Activated CD4-positive, alpha-beta T cell treated with anti-CD3 and anti-CD28 coated beads, Interleukin-2, amount 50 U/mL, for 48 hours (primary cell): Measurements from ENCODE around the gene RPS2.
A peak's percentile ranks its signal among the peaks of the same experiment; 100 is the strongest.
"Not testable (repeated sequence)": the region's sequence is repeated elsewhere in the genome, so short reads cannot be mapped to it uniquely, and the experiment has no call there.

ENCODE experiments used
- DNase-seq, 2 experiments: peaks; one replicate each; pipeline ENCODE4 v3.0.0-alpha.2; 2020

Gene RPS2

DNA sequence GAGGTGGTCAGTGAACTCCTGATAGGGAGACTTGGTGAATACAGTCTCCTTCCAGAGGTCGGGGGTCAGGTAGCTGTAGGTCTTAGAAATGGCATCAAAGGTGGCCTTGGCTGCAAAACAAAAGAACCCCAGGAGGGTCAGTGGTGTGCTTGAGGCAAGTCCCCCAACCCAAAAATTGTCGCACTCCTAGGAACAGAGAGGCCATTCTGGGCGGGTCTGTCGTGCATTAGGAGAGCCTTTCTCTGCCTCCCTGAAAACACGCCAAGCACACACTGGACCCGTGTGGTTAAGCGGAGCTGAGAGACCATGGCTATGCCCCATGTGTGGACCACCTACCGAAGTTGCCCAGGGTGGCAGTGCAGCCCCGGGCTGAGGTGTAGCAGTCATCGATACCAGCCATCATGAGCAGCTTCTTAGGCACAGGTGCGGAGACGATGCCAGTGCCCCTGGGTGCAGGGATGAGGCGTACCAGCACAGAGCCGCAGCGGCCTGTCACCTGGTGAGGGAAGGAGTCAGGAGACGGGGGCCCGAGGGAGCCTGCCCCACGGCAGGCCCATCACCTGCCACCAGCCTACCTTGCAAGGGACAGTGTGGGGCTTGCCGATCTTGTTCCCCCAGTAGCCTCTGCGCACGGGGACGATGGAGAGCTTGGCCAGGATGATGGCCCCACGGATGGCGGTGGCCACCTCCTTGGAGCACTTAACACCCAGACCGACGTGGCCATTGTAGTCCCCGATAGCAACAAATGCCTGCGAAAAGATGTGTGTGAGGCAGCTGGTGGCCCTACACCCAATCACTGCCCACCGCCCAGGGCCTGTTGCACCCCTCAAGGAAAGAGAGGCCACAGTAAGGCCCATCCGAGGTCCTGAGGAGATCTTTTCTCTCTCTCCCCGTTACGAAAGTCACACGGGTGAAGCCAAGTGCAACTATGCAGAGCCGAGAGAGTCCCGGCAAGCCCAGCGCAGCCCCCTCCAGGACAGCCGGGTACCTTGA is 2.2 kb downstream of the RPS2 start:
- peak in 1 of 2 experiments; percentile 17 for DNase-seq

DNA sequence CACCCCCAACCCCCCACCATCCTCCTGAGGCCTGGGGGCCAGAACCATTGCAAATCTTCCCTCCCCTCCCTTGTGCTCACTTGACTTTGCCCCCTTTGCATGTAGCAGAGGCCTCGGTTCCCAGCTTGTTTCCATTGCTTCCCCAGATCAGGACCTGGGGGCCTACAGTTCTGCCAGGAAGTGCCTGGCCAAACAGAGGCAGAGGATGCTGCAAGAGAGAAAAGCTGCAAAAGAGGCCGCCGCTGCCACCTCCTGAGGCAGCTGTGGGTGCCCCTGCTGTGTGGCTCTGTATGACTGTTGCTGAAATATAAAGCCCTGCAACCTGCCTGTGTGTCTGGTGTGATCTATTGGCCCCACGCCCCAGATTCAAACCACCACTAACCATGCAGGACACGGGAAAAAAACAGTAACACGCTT is 3.0 kb downstream of the RPS2 start:
- peak; percentile 45 to 53 for DNase-seq

DNA sequence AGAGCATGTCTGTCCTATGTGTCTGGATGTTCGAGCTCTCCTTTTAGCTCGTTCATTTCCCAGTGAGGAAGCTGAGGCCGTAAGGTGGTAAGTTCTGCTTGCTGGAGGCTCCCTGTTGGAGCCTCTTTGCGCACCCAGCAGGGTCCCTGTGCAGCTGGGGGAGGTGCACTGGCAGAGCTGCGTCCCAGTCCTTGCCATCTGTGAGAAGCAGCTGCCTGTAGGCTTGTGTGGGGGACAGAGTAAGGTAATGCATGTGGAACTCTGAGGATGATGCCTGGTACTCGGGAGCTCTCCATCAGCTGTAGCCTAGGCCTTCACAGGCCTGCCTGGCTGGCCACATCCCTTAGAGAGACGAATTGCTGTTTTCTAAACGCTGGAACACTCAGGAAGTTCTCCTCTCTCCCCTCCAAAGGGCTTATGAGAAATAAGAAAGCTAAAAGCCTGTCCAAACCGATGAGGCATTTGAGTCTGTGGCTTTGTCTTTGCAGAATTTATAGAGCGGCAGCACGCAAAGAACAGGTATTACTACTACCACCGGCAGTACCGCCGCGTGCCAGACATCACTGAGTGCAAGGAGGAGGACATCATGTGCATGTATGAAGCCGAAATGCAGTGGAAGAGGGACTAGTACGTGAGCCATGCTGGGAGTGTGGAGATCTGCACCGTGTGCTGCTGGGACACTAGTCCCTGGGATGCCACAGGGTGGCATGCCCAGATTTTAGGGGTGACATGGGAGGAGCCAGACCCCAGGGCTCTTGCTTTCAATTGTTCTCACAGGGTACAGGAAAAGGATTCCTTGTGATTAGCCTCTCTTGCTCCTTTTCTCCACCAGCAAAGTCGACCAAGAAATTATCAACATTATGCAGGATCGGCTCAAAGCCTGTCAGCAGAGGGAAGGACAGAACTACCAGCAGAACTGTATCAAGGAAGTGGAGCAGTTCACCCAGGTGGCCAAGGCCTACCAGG is 3.7 kb downstream of the RPS2 start:
- peak; percentile 66 to 71 for DNase-seq

DNA sequence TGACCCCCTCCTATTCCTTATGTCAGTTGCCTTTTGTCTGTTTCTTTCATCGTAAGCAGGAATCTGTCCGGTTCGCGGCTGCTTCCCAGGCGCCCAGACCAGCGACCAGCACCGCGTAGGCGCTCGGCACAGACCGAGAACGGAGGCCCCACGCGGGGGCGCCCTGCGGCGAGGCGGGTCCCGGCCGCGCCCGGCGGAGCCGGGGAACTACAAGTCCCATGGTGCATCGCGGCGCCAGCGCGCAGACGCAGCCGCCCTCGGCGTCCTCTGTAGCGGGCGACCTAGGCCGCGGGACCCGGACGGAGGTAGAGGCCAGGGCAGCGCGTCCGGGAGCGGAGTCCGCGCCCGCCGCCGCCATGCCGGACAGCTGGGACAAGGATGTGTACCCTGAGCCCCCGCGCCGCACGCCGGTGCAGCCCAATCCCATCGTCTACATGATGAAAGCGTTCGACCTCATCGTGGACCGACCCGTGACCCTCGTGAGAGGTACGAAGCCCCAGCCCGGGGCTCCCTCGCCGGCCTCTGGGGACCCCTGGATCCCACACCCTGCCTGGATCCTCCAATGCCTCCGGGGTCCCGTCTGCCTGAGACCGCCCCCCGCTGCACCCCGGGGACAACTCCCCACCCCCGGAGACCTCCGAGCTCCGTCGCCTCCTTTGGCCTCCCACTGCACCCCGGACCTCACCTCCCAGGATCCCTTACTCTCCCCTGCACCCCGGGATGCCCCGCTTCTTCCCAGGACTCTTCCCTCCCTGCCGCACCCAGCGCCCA is 5.2 kb downstream of the RPS2 start, which contains the start of gene NDUFB10:
Gene NDUFB10, plus strand, starts transcription at position 270 of the 771 bp plus-strand sequence. Its CDS starts 87 bp downstream, at position 357.
- DNase-seq: peak; percentile 93 to 94

DNA sequence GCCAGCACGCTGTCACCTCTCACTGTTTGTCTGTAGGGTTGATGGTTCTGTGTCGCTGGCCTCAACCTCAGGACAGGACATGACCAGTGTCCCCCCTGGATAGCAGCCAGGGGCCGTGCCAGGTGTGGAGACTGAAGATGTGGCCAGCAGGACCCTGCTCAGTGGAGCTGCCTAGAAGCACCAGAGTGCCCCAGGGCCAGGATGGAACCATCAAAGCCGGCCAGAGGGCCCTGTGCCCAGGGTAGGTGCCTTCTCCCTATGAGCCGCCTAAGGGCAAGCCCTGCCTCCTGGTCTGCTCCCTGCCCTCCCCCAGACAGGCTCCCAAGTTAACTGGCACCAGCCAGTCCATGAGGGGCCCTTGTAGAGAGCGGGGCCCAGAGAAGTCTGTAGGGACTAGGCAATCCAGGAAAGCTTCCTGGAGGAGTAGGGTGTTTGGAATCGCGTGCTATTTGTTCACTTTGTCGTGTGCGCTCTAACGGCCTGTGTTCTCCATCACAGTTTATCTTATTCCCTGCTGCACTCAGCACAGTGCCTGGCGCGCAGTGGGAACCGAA is 5.8 kb downstream of the RPS2 start:
- no peak for DNase-seq

DNA sequence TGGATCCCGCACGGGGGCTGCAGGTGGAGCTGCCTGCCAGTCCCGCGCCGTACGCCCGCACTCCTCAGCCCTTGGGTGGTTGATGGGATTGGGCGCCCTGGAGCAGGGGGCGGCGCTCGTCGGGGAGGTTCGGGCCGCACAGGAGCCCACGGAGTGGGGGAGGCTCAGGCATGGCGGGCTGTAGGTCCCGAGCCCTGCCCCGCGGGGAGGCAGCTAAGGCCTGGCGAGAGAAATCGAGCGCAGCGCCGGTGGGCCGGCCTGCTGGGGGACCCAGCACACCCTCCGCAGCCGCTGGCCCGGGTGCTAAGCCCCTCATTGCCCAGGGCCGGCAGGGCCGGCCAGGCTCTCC is 6.5 kb downstream of the RPS2 start:
- DNase-seq: not testable (repeated sequence)

DNA sequence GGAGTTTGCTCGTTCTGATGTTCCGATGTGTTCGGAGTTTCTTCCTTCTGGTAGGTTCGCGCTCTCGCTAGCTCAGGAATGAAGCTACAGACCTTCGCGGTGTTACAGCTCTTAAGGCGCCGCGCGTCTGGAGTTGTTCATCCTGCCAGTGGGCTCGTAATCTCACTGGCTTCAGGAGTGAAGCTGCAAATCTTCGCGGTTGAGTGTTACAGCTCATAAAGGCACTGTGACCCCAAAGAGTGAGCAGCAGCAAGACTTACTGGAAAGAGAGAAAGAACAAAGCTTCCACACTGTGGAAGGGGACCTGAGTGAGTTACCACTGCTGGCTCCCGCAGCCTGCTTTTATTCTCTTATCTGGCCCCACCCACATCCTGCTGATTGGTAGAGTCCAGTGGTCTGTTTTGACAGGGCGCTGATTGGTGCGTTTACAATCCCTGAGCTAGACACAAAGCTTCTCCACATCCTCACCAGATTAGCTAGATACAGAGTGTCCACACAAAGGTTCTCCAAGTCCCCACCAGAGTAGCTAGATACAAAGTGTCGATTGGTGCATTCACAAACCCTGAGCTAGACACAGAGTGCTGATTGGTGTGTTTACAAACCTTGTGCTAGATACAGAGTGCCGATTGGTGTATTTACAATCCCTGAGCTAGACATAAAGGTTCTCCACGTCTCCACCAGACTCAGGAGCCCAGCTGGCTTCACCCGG is 7.0 kb downstream of the RPS2 start:
- DNase-seq: not testable (repeated sequence)

DNA sequence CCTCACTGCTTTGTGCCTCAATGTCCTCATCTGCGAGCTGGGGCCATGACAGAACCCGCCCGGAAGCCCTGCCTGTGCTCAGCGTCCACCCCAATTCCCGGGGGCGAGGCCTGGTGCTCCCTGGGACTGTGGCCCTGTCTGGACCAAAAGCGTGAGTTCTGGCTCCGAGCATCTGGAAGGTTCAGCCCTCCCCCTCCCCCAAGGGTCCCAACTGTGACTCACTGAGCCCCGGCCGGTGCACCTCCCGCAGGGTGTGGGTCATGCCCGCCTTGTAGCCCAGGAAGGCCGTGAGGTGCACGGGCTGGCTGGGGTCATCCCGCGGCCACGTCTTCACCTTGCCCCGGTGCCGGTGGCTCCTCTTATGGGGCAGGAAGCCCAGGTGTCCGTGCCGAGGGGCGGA is 10.9 kb downstream of the RPS2 start:
- DNase-seq: no peak

DNA sequence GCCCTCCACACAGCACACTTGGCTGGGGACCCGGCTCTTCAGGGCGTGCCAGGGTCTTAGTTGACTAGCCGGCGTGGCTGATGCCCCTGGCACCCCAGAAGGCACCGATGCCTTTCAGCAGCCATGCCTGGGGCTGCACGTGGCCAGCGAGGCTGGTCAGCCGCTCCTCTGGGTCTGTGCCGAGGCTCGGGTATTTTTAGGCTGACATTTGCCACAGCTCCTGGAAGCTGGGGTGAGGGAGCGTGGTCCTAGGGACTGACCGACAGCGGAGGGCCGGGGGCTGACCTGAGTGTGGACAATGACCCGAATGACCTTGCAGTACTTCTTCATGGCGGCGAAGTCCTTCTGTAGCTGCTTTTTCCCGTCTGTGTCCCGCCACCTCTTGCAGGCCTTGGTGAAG is 14.1 kb downstream of the RPS2 start:
- no peak for DNase-seq

DNA sequence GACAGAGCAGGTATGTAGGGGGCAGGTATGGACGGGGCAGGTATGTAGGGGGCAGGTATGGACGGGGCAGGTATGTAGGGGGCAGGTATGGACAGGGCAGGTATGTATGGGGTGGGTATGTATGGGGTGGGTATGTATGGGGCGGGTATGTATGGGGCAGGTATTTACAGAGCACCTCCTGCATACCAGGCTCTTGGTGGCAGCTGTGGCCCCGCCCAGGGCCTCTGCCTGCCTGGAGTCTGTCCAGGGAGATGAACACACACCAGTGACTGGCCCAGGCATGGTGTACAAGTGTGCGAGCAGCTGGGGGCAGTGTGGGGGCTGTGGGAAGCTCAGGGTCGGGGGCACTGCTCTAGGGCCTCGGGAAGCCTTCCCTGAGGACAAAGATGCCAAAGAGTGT is 14.6 kb downstream of the RPS2 start:
- DNase-seq: no peak

DNA sequence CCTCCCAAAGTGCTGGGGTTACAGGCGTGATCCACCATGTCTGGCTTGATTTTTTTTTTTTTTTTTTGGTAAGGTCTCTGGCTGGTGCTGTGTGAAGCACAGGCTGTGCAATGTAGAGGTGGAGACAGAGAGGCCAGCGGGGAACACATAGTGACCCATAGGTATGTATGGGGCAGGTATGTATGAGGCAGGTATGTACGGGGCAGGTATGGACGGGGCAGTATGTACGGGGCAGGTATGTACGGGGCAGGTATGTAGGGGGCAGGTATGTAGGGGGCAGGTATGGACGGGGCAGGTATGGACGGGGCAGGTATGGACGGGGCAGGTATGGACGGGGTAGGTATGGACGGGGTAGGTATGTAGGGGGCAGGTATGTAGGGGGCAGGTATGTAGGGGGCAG is 15.1 kb downstream of the RPS2 start:
- no peak for DNase-seq

DNA sequence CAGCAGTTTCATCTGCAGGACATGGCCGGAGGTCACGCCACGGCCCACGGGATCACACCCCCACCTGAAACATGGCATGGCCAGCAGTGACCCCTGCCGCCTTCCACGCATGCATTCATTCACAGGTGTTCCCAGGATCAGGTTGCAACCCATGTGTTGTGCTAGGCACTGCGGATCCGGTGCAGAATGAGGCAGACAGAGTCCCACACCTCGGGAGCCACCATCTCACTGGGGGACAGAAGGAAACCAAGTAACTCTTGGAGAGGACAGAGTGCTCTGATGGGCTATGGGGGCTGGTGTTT is 17.3 kb downstream of the RPS2 start:
- no peak for DNase-seq

DNA sequence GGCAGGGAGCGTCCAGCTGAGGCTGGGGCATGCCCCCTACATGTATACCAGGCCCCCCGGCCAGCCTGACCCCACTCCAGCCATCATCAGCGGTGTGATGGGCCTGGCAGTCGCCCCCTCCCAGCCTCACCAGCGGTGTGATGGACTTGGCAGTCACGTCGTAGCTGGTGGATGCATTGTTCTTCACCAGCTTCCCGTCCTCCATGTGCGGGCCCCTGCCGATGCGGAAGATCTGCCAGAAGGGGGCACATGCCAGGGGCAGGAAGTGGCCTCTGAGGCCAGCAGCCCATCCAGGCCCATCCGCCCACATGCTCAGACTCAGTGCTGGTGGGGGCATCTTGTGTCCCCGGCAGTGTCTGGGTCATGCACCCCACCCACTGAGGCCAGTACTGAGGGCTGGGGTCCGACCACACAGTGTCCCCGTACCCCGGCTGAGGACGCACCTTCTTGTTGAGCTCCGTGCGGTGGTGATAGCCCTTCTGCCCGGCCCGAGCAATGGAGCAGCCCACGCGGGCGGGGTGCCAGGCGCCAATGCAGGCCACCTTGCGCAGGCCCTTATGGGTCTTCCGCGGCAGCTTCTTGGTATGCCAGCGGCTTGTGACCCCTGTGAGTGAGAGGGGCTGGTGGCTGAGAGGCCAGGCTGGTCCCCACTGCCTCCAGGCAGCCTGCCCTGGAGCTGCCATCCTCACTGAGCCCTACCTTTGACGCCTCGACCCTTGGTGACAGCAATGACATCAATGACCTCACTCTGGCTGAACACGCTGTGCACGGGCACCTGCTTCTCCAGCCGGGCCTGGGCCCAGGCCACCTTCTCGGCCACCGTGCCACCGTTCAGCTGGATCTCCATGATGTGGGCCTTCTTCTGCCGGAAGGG is 17.9 kb downstream of the RPS2 start:
- no peak for DNase-seq

DNA sequence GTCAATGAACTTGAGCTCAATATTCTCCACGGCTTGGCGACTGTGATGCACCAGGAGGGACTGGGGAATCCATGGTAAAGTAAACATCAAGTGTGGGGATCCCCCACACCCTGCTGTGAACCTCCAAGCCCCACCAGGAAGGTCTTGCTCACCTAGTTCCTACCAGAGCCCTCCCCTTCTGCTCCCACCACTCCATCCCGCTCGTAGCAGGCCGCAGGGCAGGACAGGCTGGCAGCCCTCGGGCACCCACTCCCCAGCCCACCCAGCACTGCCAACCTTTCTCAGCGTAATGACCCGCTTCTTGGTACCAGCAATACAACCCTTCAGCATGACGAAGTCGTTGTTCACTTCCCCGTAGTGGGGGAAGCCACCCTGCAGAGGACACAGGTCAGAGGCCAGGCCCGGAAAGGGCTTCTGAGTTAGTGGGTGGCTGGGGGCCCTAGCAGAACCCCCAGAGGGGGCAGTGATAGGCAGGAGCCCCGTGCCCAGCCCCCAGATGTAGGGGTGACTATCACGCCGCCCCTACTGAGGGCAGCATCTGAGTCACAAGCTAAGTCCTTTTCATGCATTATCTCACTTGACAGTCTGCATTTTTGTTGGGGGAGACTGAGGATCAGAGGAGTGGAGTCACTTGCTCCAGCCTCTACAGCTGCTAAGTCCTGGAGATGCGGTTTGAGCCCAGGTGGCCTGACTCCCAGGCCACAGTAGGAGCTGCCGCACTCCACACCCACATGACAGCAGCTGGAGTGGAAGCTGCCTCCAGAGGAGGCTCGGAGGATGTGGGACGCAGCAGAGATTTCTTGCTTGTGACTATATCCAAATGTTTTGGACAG is 18.9 kb downstream of the RPS2 start:
- no peak for DNase-seq

DNA sequence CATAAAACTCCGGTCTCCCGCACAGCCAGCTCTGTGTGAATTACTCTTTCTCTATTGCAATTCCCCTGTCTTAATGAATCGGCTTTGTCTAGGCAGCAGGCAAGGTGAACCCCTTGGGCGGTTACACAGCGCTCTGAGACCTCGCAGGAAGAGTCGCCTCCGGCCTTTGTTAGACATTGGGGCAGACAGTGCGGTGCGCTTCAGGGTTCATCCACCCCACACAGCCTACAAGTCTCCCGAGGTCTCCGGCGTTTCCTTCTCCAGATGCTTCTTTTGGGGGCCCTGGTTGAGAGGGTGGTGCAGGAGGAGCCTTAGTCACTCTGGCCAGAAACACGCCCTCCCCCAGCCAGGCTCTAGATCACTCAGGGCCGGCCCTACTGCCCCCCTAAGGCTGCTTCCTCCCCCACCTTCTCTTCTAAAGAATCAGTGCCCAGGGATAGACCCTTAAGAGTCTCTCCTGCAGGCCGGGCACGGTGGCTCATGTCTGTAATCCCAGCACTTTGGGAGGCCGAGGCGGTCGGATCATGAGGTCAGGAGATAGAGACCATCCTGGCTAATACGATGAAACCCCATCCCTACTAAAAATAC is 19.9 kb downstream of the RPS2 start:
- no peak for DNase-seq

DNA sequence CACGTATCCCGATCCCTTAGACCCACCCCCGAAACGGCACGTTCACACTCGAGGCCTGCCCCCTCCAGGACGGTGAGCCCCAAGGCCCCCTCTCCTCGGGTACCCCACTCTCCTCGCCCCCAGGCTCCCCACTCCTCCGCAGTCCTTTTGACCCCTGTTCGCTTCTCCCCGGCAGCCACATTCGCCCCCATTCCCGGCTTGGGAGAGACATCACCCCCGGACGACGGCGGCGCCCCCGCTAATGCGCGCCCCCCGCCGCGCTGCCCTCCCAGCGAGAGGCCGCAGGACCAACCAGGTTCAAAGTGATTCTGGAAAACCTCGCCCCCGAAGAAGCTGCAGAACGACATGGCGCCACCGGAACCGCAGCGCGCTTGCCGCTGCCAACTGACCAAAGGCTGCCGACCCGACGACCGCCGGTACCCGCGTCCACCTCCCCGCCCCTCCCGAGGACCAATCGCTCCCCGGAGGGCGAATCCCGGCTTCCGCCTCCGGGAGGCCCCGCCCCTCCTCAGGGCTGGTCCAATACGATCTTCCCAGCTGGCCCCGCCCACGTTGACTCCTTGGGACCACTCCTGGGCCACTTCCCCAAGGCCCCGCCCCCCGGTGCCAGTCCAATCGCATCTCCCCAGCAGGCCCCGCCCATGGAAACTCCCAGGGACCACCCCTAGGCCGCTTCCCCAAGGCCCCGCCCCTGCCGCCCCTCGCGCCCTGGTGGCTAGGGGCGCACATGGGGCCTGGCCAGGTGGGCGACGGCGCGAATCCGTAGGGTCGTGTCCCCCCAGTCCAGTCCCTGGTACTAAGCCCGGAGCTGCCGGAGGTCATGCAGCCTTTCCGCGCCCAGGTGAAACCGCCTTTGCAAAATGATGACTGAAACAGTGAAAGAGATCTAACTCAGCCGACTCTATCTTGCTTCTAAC is 21.6 kb downstream of the RPS2 start, which contains the start of gene MSRB1:
Gene MSRB1, minus strand, starts transcription at position 390 of the 917 bp plus-strand sequence. Its CDS starts 43 bp downstream, at position 347.
- peak; percentile 100 for DNase-seq

DNA sequence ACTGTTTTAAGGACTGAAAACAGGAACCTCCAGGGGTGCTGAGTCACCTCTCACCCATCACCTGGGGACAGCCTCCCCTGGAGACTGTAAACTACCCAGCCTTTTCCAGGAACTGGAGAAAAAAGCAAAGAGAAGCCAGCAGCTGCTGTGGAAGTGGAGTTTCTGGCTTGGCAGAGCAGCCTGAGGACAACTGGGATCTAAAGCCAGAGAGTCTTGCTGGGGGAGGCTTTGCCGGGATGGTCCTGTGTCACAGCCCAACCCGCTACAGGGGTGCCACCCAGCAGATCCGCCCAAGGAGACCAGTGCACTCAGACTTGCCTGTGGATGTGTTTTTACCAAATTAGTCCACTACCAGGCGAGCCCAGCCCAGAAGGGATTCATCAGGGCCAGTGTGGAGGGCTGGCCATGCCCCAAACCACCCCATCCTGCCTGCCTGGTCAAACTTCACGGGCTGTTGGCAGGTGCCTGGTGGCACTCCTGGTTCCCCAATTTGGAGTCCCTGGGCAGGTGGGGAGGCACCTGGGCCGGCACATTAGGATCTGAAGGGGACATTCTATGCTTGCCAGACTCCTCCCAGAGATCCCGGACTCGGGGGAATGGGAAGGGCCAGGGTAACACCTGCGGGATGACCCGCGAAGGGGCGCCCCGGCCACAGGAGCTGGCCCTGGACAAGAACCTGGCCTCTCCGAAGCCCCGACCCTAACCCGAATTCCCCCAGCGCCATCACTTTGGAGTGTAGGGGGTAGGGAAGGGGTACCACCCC is 22.4 kb downstream of the RPS2 start:
- DNase-seq: peak in 1 of 2 experiments; percentile 36
